Gastrocnemius medialis (tissue), 4 donors: ENCODE measurements around the gene CDK13.

Experiments used
- POLR2A ChIP-seq, 2 donors: fragments of 450-650 bp; IDR thresholded peaks; one replicate each; pipeline ENCODE4 v1.6.1; 2017; ENCODE audit warnings: antibody characterized with exemption in 2 of 2, mild to moderate bottlenecking in 2 of 2, moderate library complexity in 2 of 2
- TF ChIP-seq, protein P1 (sequence below), 5 experiments: fragments of 450-650 bp in 3 of 5; fragments of 200-600 bp in 2 of 5; sonication (generic) in 2 of 5; IDR thresholded peaks in 4 of 5; conservative IDR thresholded peaks in 1 of 5; 1 replicate in 4 of 5; 2 replicates in 1 of 5; pipeline ENCODE4 v1.5.1; 2016 to 2019; ENCODE audit warnings: antibody characterized with exemption in 5 of 5, mild to moderate bottlenecking in 3 of 5, moderate library complexity in 3 of 5

DNA sequence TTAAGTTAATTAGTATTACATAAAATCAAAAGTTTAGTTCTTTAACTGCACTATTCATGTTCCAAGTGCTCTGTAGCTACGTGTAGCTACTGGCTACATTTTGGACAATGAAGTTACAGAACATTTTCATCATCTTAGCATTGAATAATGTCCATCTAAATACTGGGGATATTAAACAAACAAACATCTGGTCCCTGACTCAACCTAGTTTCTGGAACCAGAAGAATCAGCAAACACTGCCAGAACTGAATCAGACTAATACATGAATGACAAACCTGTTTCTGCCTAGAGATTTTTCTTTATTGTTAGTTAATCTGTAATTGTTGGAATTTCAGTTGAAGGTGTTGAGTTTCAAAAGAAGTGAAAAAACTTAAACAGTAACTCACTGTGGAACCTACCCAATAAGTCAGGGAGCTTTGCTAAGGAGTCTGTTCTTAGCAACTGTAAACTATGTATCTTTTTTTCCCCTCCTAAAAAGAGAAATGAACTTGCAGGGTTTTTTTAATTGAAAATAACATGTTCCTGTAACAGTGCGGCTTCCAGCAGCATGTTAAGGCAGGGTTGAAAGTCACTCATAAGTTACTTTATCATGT is 58.3 kb downstream of the CDK13 start:
- TF ChIP-seq, protein P1, sequence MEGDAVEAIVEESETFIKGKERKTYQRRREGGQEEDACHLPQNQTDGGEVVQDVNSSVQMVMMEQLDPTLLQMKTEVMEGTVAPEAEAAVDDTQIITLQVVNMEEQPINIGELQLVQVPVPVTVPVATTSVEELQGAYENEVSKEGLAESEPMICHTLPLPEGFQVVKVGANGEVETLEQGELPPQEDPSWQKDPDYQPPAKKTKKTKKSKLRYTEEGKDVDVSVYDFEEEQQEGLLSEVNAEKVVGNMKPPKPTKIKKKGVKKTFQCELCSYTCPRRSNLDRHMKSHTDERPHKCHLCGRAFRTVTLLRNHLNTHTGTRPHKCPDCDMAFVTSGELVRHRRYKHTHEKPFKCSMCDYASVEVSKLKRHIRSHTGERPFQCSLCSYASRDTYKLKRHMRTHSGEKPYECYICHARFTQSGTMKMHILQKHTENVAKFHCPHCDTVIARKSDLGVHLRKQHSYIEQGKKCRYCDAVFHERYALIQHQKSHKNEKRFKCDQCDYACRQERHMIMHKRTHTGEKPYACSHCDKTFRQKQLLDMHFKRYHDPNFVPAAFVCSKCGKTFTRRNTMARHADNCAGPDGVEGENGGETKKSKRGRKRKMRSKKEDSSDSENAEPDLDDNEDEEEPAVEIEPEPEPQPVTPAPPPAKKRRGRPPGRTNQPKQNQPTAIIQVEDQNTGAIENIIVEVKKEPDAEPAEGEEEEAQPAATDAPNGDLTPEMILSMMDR (IDR thresholded peaks at IDR 0.05 in 4 of 5, conservative IDR thresholded peaks at IDR 0.05 in 1 of 5): no peak
- no peak for TF ChIP-seq POLR2A (IDR thresholded peaks at IDR 0.05)
